Measurements from ENCODE around the gene FANCE. TPM values are rescaled to one million over a fixed set of nuclear protein-coding genes. Genes with fewer than 3 reads are reported as not detected.
"Not testable (repeated sequence)": the region's sequence is repeated elsewhere in the genome, so short reads cannot be mapped to it uniquely, and the experiment has no call there.

Gene FANCE
- total and polyA plus RNA-seq, 2 experiments from 2014 or later = 5.4 to 25.5 TPM

GRCh38 chr6:35432702-35433101 lies 19.4 kb upstream of the FANCE start:
- not testable (repeated sequence) for H3K4me3 Mint-ChIP-seq; H3K27me3 ChIP-seq (ENCODE audit: insufficient read depth); H3K27ac ChIP-seq (ENCODE audit: low read depth); H4K20me1 ChIP-seq (replicated peaks; ENCODE audit: insufficient read depth); H2AFZ ChIP-seq; H3K27me3 Mint-ChIP-seq (ENCODE audit: insufficient read depth, low read depth, poor library complexity); H3K79me2 ChIP-seq (replicated peaks; ENCODE audit: insufficient read depth); H3F3A ChIP-seq (replicated peaks; ENCODE audit: low read depth); H3K27ac Mint-ChIP-seq; DNase-seq (ENCODE audit: low spot score); H3K4me2 ChIP-seq; ATAC-seq; H3K4me3 ChIP-seq; H3K36me3 ChIP-seq (ENCODE audit: insufficient read depth); H3K9me2 ChIP-seq (ENCODE audit: insufficient read depth)
- peaks cover 23% of the 10 kb centered on the region for H3K9me3 Mint-ChIP-seq
- H3K4me1 Mint-ChIP-seq = peaks cover 12% of the 10 kb centered on the region
- H3K36me3 Mint-ChIP-seq (ENCODE audit: low read depth) = peaks cover 22% of the 10 kb centered on the region
- peaks cover 14% of the 10 kb centered on the region for H3K4me1 ChIP-seq (ENCODE audit: insufficient read depth)

- H3K9me2 ChIP-seq (ENCODE audit: insufficient read depth) = no peaks in the 10 kb centered on the region
- peaks cover 4% of the 10 kb centered on the region; the same call in 1 of the 2 replicates for H3K4me1 ChIP-seq (ENCODE audit: insufficient read depth)
- H3K27me3 ChIP-seq (ENCODE audit: insufficient read depth) = no peaks in the 10 kb centered on the region
- H3K27ac ChIP-seq (ENCODE audit: low read depth) = no peak overlapping the region
- no peak overlapping the region for H3K4me2 ChIP-seq
- H3K4me1 Mint-ChIP-seq = peaks cover 2% of the 10 kb centered on the region; the same call in 1 of the 3 replicates
- no peaks in the 10 kb centered on the region for H3F3A ChIP-seq (replicated peaks; ENCODE audit: low read depth)
- H3K9me3 Mint-ChIP-seq = peaks cover 4% of the 10 kb centered on the region; the same call in 2 of the 3 replicates
- H3K36me3 Mint-ChIP-seq (ENCODE audit: low read depth) = peaks cover 1% of the 10 kb centered on the region; the same call in 1 of the 3 replicates
- no peaks in the 10 kb centered on the region for H3K36me3 ChIP-seq (ENCODE audit: insufficient read depth)
- DNase-seq (ENCODE audit: low spot score) = no peak
- no peak overlapping the region for H3K4me3 ChIP-seq
- H3K4me3 Mint-ChIP-seq = no peak overlapping the region
- H2AFZ ChIP-seq = peak overlapping the region; percentile 81; the same call in 1 of the 2 replicates
- ATAC-seq = no peak; the same call in 2 of the 3 replicates
- peaks cover 5% of the 10 kb centered on the region for H3K27me3 Mint-ChIP-seq (ENCODE audit: insufficient read depth, low read depth, poor library complexity)
- H4K20me1 ChIP-seq (replicated peaks; ENCODE audit: insufficient read depth) = no peaks in the 10 kb centered on the region
- H3K27ac Mint-ChIP-seq = no peak overlapping the region
- H3K79me2 ChIP-seq (replicated peaks; ENCODE audit: insufficient read depth) = no peaks in the 10 kb centered on the region
- TF ChIP-seq EZH2 (IDR thresholded peaks at IDR 0.05; ENCODE audit: low read depth, unreplicated experiment) (no peak), ETS1 (IDR thresholded peaks at IDR 0.05) (no peak), ZNF331 (CRISPR knock-in tag; IDR thresholded peaks at IDR 0.05; ENCODE audit: low read depth) (no peak), NANOG (IDR thresholded peaks at IDR 0.05; ENCODE audit: borderline replicate concordance) (no peak), JUNB (IDR thresholded peaks at IDR 0.05; ENCODE audit: unreplicated experiment) (no peak), ZNF114 (CRISPR knock-in tag; IDR thresholded peaks at IDR 0.05) (no peak), POLR2AphosphoS5 (IDR thresholded peaks at IDR 0.05; ENCODE audit: low read depth) (no peak), REST (IDR thresholded peaks at IDR 0.05; ENCODE audit: unreplicated experiment) (no peak), EZH2phosphoT487 (IDR thresholded peaks at IDR 0.05; ENCODE audit: unreplicated experiment) (no peak), CREB1 (CRISPR knock-in tag; IDR thresholded peaks at IDR 0.05; ENCODE audit: low read depth) (no peak), ZNF462 (CRISPR knock-in tag; IDR thresholded peaks at IDR 0.05) (no peak)
These were observed 16.9 kb upstream of the FANCE start for GRCh38 chr6:35435074-35435837.
